Measurements from ENCODE around the gene RAI1.

- no peak for TF ChIP-seq POLR2A (IDR thresholded peaks at IDR 0.05)
- TF ChIP-seq CTCF (IDR thresholded peaks at IDR 0.05), result no peak
Measured at GRCh38 chr17:17696085-17696484, 14.8 kb downstream of the RAI1 start.
